GM20431 (cell line): ENCODE data around the gene CPEB3.
"Not testable (repeated sequence)": the region's sequence is repeated elsewhere in the genome, so short reads cannot be mapped to it uniquely, and the experiment has no call there.

Source experiments
- in situ Hi-C: fragments of 300-500 bp; cut with MseI, MboI; formaldehyde crosslinking; loops from one replicate; pipeline ENCODE4 v1.15.0; 2020; ENCODE audit warnings: low sequenced_read_pairs; ENCODE audit not compliant: unreplicated experiment

The CPEB3 gene

GRCh38 chr10:92219559-92219958 lies 71.3 kb downstream of the CPEB3 start:
- in situ Hi-C loops, result no loop called here

- in situ Hi-C loops, result no loop called here
These were observed 72.3 kb downstream of the CPEB3 start for GRCh38 chr10:92218569-92218968.

GRCh38 chr10:92216608-92217007 lies 74.3 kb downstream of the CPEB3 start:
- in situ Hi-C loops, result not testable (repeated sequence)

- in situ Hi-C loops, result not testable (repeated sequence)
These were observed 75.7 kb downstream of the CPEB3 start for GRCh38 chr10:92215222-92215621.

GRCh38 chr10:92213049-92213448 lies 77.8 kb downstream of the CPEB3 start:
- in situ Hi-C loops, result no loop called here

- in situ Hi-C loops, result no loop called here
These were observed 82.1 kb downstream of the CPEB3 start for GRCh38 chr10:92208736-92209135.

GRCh38 chr10:92208157-92208720 lies 82.6 kb downstream of the CPEB3 start:
- in situ Hi-C loops, result no loop called here

- in situ Hi-C loops, result no loop called here
These were observed 83.8 kb downstream of the CPEB3 start for GRCh38 chr10:92207061-92207460.

GRCh38 chr10:92203919-92204623 lies 86.8 kb downstream of the CPEB3 start:
- in situ Hi-C loops, result no loop called here

GRCh38 chr10:92202536-92202935 lies 88.3 kb downstream of the CPEB3 start:
- in situ Hi-C loops, result no loop called here

- in situ Hi-C loops, result no loop called here
These were observed 90.3 kb downstream of the CPEB3 start for GRCh38 chr10:92200564-92200963.

GRCh38 chr10:92187101-92187500 lies 103.8 kb downstream of the CPEB3 start:
- in situ Hi-C loops, result no loop called here

GRCh38 chr10:92184977-92185376 lies 105.9 kb downstream of the CPEB3 start:
- in situ Hi-C loops, result no loop called here

GRCh38 chr10:92183199-92183598 lies 107.7 kb downstream of the CPEB3 start:
- in situ Hi-C loops, result no loop called here

- in situ Hi-C loops, result no loop called here
These were observed 109.3 kb downstream of the CPEB3 start for GRCh38 chr10:92181575-92181974.

GRCh38 chr10:92180399-92180798 lies 110.5 kb downstream of the CPEB3 start:
- in situ Hi-C loops, result no loop called here

- in situ Hi-C loops, result no loop called here
These were observed 113.3 kb downstream of the CPEB3 start for GRCh38 chr10:92177546-92177945.

- in situ Hi-C loops, result no loop called here
These were observed 115.7 kb downstream of the CPEB3 start for GRCh38 chr10:92175164-92175563.

- in situ Hi-C loops, result no loop called here
These were observed 116.9 kb downstream of the CPEB3 start for GRCh38 chr10:92173996-92174395.

- in situ Hi-C loops, result no loop called here
These were observed 126.7 kb downstream of the CPEB3 start for GRCh38 chr10:92164036-92164696.

- in situ Hi-C loops, result no loop called here
These were observed 128.3 kb downstream of the CPEB3 start for GRCh38 chr10:92162541-92162940.
